Measurements from ENCODE around the gene TSEN2.
A peak's percentile ranks its signal among the peaks of the same experiment; 100 is the strongest.

TSEN2 gene

DNA sequence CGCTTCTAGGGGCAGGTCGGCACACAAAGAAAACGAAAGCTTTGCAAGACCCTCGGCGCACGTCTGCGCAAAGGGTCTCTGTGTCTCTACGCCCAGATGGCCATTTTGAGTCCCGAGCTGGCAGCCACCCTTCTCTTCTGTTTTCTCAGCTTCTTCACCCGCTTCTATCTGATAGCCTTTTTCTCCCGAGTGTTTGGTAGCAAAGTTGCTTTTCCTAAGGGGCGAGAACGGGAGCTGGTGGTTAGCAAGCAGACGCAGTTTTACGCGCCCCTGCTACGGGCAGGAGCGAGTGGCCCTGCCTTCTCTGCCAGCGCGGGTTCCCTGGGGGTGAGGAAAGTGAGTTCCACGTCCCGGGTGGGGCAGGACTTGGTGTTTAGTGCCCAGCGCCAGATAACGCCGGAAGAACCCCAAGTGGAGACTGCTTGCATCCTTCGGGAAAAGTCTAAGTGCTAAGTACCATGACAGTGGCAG lies 69.7 kb downstream of the TSEN2 start:
- DNase-seq (ENCODE audit: low read depth): no peak

DNA sequence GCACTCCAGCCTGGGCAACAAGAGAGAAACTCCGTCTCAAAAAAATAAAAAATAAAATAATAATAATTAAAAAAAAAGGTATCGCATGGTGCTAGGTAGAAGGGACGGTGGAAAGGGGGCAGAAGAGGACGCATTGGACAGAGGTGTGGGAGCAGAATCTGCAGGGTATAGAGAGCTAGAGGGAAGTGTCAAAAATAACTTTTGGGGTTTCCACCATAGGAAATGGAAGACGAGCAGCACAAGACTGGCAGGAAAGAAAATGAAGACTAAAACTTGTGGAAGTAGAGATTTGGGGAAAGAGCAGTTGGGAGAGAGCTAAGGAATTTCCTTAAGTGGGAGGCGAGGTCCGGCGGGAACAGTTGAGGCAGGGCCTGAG lies 72.0 kb downstream of the TSEN2 start:
- no peak for DNase-seq (ENCODE audit: low read depth)

DNA sequence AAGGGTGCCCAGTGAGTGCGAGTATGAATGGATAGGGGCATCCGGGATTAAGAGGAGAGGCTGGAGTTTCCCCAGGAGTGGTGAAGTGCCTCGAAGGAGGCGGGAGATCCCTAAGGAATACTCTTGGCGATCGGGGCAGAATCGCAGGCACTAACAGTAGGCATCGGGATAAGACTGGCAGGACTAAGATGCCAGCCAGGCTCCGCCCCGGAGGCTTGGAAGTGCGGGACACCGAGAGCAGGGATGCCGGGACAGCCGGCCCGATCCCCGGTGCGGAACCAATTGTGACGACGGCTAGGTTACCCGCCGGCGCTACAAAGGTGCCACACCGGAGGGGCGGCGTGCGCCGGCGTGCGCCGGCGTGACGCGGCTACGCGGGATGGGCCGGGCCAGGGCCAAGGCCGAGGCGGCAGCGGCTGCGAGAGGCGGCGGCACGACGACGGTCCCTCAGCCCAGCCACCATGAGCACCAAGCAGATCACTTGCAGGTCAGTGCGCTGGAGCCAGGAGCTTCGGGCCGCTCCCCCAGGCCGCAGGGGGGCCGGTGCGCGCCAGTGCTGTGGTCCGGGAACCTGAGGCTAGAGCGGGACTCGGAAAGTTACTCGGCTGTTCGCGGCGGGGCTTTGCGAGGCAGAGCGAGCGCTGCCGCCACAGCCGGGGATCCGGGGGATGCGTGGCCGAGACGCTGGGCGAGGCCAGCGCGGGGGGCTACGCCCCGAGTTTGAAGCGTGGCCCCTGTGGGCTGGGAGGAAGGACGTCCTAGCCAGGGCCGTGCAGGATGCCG lies 72.6 kb downstream of the TSEN2 start, which contains the start of gene MKRN2:
TSS of gene MKRN2 (plus strand) at position 398 of the 783 bp plus-strand sequence. CDS start at position 462, 64 bp downstream.
- DNase-seq (ENCODE audit: low read depth): peak; percentile 70

DNA sequence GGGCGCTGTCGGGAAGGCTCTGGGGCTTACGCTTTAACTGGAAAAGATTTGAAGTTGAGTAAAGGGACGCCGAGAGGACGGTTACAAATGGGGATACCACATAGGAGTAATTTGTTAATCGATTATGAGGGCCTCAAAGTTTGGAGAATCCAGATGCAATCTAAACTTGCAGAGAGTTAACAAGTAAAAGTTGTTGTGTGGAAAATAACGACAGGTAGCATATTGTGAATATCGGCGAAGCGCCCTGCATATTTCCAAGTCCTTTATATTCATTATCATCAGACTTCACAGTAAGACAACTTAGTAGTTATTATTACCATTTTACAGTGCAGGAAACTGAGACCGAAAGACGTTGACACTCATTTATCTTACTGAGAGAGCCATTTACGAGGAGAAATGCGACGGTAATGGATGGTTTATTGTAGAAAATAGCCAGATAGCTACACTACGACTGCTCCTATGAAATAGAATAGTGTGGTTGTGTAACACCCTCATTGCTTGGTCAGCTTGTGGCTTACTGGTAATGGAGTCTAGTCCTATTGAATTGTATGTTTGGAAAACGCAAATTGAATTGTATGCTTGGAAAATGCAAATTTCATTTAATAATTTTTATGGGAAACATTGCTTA lies 73.3 kb downstream of the TSEN2 start:
- DNase-seq (ENCODE audit: low read depth): no peak

DNA sequence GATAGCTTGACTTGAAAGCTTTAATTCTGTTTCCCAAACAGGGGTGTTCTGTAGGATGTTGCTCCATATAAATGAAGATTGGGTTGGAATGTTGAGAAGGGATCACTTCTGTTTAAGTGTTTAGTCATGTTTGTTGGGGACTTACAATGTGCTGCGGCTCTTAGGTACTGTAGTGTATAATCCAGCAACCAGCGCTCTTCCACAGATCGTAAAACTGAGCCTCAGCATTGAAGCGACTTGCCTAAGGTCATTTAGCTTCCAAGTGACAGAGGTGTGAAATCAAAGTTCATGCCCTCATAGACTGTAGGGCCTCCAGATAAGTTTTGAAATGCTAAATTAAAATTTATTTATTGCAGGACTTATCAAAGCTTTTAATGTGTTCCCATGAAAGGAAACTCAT lies 74.4 kb downstream of the TSEN2 start:
- DNase-seq (ENCODE audit: low read depth): no peak

DNA sequence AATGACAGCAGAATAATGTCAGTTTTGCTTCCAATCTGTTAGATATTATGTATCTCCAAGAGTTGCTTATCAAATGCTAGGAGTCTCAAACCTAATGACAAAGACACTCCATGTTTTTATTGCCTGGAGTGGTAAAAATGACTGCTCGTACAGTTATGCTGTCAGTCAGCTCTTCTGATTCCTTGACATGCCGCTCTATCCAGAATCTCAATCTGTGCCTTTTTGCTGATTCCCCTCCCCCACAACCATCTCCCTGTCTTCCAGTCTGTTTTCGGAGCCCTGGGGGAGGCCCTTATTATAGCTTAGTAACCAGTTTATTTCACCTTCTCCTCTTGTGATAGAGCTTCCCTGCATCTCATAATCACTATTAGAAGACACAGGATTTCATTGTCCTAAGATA lies 75.2 kb downstream of the TSEN2 start:
- no peak for DNase-seq (ENCODE audit: low read depth)

DNA sequence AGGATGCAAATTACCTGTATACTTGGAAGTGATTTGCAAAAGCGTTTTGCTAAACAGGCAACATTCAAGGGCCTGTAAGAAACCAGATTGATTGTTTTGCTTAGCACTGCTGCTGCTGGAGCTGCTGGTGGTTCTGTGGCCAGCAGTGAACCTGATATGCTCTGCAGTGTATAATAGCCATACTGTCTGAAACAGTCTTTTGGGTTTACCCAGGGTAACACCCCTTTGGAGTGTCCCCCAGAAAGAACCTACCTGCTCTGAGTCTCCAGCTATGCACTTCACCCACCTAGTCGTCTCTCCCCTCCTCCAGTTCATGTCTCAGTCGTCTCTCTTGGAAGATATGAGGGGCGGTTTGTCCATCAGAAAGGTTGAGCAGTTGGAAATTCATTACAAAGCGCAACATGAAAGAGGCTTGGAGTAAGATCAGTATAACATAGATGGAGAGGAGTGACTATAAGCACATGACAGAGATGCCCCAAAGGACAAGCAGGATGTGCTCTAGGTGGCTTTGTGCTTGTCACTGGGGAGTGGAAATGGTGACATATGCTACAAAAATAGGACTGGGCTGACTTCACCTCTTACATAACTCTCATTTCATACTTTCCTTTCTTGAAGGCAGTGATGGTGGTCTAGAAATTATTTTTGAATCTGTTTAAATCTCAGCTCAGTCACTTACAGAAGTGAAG lies 76.4 kb downstream of the TSEN2 start:
- DNase-seq (ENCODE audit: low read depth): no peak

DNA sequence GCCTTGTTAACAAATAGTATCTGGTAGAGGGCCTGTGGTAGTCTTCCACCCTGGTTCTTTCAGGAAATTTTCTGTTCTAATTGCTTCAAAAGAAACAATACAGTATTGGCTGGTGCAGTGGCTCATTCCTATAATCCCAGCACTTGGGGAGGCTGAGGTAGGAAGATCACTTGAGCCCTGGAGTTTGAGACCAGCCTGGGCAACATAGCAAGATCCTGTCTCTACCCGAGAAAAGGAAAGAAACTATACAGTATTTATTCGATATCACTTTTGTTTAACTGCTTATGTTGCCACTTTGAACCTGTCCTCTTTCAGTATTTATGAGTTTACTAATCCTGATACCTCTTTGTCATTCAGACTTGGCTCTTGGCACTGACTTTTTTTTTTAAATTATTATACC lies 77.1 kb downstream of the TSEN2 start:
- DNase-seq (ENCODE audit: low read depth): no peak

DNA sequence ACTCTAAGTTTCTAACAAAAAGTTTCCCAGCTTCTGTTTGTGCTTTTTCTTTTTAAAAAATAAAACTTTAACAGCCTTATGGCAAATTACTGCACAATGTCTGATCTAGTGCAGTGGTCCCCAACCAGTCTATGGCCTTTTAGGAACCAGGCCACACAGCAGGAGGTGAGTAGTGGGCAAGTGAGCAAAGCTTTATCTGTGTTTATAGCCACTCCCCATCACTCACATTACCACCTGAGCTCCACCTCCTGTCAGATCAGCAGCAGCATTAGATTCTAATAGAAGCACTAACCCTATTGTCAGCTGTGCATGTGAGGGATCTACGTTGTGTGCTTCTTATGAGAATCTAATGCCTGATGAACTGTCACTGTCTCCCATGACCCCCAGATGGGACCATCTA lies 78.2 kb downstream of the TSEN2 start:
- DNase-seq (ENCODE audit: low read depth): no peak

DNA sequence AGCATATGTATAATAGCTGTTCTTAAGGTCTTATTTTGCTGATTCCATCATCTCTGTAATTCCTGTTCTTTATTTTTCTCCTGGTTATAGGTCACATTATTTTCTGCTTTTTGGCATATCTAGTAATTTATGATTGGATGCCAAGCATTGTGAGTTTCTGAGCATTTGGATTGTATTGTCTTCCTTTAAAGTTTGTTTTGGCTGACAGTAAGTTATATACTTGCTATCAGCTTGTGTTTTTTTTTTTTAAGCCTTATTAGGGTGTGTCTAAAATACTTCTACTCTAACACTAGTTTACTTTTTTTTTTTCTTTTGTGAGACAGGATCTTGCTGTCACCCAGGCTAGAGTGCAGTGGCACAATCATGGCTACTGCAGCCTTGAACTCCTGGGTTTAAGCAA lies 82.7 kb downstream of the TSEN2 start:
- no peak for DNase-seq (ENCODE audit: low read depth)

DNA sequence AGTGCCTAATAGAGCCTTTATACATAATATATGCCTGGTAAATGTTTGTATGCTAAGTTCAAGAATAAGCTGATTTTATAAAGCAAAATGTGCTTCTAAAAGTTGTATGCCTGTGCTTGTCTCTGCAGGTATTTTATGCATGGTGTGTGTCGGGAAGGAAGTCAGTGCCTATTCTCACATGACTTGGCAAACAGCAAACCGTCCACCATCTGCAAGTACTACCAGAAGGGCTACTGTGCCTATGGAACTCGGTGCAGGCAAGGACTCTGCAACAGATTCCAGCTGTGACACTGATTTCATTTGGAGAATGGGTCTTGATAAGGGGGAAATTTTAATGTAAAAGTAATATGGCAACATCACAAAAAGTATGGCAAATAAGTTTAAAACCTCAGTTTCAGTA lies 84.5 kb downstream of the TSEN2 start:
- DNase-seq (ENCODE audit: low read depth): no peak

DNA sequence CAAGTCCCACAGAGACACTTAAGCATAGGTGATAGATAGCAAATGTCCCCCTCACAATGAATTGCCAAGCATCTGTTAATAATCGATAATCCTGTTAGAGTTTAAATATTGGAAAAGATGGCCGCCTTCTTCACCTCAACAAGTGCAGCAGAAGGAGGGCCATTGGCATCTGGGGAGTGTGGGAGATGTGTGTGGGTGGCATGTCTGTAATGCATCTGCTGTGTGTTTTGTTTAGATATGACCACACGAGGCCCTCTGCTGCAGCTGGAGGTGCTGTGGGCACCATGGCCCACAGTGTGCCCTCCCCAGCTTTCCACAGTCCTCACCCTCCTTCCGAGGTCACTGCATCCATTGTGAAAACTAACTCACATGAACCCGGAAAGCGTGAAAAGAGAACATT lies 85.6 kb downstream of the TSEN2 start:
- no peak for DNase-seq (ENCODE audit: low read depth)

DNA sequence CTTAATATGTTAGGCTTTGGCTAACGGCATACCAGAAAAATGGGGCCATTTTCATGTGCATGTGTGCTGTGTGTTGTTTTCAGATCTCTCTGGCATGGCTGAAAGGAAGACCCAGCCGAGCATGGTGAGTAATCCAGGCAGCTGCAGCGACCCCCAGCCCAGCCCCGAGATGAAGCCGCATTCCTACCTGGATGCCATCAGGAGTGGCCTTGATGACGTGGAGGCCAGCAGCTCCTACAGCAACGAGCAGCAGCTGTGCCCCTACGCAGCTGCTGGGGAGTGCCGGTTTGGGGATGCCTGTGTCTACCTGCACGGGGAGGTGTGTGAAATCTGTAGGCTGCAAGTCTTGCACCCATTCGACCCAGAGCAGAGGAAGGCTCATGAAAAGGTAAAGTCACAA lies 87.7 kb downstream of the TSEN2 start:
- no peak for DNase-seq (ENCODE audit: low read depth)

DNA sequence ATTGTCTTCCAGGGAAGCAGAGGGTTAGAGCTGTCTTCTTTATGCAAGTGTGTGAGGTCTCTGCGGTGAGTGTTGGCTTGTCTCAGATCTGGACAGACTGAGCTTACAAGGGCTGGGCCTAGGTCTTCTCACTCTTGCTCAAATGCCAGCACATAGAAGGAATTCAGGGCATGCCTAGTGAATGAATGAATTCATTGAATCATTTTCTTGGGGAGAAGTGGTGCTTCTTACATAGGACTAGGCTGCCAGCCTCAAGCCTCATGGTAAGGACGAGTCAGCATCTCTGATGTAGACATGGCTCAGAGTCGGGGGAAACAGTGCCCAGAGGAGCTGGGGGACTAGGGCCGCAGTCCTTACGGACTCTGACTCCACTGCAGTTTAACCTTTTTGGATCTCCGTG lies 89.9 kb downstream of the TSEN2 start:
- DNase-seq (ENCODE audit: low read depth): no peak

DNA sequence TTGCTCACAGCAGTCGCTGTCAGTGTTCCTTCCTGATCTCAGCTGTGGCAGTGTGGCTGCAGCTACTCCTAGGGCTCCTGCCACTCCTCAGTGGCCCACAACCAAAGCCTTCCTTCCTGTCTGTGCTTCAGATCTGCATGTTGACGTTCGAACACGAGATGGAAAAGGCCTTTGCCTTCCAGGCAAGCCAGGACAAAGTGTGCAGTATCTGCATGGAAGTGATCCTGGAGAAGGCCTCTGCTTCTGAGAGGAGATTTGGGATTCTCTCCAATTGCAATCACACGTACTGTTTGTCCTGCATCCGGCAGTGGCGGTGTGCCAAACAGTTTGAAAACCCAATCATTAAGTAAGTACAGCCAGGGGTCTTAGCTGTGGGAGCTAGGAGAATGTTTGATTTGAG lies 90.4 kb downstream of the TSEN2 start:
- DNase-seq (ENCODE audit: low read depth): no peak

DNA sequence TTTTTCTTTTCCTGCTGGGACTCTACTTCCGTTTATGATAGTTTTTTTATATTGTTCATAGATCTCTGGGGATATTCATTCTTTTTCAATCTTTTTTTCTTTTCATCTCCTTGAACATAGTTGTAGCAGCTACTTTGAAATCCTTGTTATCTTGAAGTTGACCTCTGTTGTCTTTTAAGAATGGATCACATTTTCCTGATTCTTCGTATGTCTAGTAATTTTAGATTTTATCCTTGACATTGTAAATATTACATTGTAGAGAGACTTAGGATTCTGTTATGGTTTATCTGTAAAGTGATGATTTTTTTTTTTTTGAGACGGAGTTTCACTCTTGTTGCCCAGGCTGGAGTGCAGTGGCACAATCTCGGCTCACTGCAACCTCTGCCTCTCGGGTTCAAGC lies 93.1 kb downstream of the TSEN2 start:
- DNase-seq (ENCODE audit: low read depth): no peak

DNA sequence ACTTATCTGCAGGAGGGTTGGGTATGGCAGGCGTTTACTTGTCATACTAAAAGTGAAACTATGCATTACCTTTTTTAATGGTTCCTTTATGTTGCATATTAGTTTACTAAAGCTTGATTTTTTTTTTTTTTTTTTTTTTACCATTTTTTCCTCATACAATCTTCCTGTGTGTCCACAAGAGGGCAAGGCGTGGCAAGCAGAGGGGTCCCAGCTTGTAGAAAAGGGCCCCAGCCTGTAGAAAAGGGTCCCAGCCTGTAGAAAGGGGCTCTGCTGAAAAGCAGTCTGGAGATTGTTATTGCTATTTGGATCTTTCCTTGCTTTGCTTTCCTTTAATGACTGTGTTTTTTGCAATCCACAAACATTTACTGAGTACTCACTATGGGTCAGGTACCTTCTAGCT lies 94.5 kb downstream of the TSEN2 start:
- DNase-seq (ENCODE audit: low read depth): no peak

DNA sequence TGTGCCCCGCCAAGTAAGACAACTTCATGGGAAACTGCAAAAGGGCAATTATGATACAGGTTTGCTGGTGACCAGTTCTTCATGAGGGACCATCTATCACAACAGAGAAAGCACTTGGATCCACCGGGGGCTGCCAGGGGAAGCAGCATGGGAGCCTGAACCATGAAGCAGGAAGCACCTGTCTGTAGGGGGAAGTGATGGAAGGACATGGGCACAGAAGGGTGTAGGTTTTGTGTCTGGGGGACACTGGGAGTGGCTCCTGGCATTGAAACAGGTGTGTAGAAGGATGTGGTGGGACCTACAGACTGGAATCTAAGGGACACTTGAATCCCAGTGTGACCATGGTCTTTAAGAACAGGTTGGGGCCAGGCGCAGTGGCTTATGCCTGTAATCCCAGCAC lies 95.2 kb downstream of the TSEN2 start:
- DNase-seq (ENCODE audit: low read depth): no peak

DNA sequence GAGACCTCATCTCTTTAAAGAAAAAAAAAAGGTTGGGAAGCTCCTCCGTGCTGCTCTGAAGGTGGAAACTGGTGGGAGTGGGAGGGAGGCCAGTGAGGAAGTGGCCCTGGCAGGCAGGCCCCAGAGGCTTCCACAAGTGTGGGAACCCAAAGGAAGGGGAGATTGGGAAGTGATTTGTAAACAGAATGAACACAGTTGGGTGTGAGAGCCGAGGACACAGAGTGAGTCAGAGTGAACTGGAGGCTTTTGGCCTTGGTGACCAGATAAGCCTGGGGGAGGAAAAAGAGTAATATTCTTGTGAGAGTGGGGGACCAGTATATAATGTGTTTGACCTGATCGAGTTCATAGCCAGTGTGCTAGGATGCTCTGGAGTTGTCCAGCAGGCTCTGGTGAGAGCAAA lies 95.6 kb downstream of the TSEN2 start:
- DNase-seq (ENCODE audit: low read depth): no peak

DNA sequence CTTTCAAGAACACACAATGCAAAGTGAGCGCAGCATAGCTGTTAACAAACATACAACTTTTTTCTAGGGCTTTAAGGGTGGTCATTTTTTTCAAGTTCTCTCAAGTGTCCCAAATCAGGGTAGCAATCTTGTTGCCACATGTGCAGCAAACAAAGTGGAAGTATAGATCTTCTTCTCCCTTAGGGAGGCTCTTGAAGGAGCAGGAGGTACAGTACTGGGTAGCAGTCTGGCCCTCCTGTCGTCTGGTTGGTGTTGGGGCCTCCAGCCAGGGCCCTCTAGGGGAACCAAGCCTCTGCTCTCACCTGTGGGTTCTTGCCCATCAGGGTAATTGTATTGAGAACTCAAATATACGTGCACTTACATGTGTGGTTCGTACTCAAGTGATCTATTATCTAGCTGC lies 98.5 kb downstream of the TSEN2 start:
- no peak for DNase-seq (ENCODE audit: low read depth)
